SU-DHL-6 (cell line): Measurements from ENCODE around the gene ESRRA.
A peak's percentile ranks its signal among the peaks of the same experiment; 100 is the strongest.

Experiments used
- H2AFZ ChIP-seq: fragments of 200-600 bp; sonication (generic); 2 replicates; pipeline ENCODE4 v1.6.1; 2014; ENCODE audit warnings: low read depth, mild to moderate bottlenecking, moderate library complexity, mixed read lengths, antibody characterized with exemption, low read length; ENCODE audit not compliant: severe bottlenecking
- H3F3A ChIP-seq: fragments of 200-600 bp; shearing (Covaris generic); 2 replicates; pipeline ENCODE4 v1.6.0; 2016; ENCODE audit warnings: antibody characterized with exemption, mild to moderate bottlenecking; ENCODE audit not compliant: insufficient read depth
- H3K27ac ChIP-seq: fragments of 200-600 bp; sonication (generic); 2 replicates; pipeline ENCODE4 v1.5.1; 2016; ENCODE audit warnings: low read depth, mild to moderate bottlenecking, low read length, moderate library complexity, mixed read lengths
- H3K27me3 ChIP-seq: fragments of 200-600 bp; sonication (generic), shearing (Covaris generic); 2 replicates; pipeline ENCODE4 v1.6.0; 2014; ENCODE audit warnings: mild to moderate bottlenecking, low read length
- H3K36me3 ChIP-seq: fragments of 200-600 bp; sonication (generic); 2 replicates; pipeline ENCODE4 v1.6.1; 2014; ENCODE audit warnings: mild to moderate bottlenecking, low read length, mixed read lengths
- H3K4me2 ChIP-seq: fragments of 300-600, 200-600 bp; shearing (Covaris generic), sonication (generic); 2 replicates; pipeline ENCODE4 v1.6.0; 2014; ENCODE audit warnings: low read length, low read depth, mild to moderate bottlenecking; ENCODE audit not compliant: poor library complexity, severe bottlenecking
- H3K4me3 ChIP-seq: fragments of 200-600 bp; sonication (generic); 2 replicates; pipeline ENCODE4 v1.5.1; 2014; ENCODE audit warnings: antibody characterized with exemption, low read length, mild to moderate bottlenecking, mixed read lengths; ENCODE audit not compliant: insufficient read depth, poor library complexity, severe bottlenecking
- H3K79me2 ChIP-seq: fragments of 200-600 bp; sonication (generic); 2 replicates; pipeline ENCODE4 v1.6.1; 2014; ENCODE audit warnings: mild to moderate bottlenecking, low read length, moderate library complexity; ENCODE audit not compliant: insufficient read depth
- H3K9ac ChIP-seq: fragments of 200-600 bp; sonication (generic); 2 replicates; pipeline ENCODE4 v1.7.0; 2014; ENCODE audit warnings: mild to moderate bottlenecking, low read length
- H3K9me2 ChIP-seq: fragments of 200-600 bp; sonication (generic); replicated peaks from 2 replicates; pipeline ENCODE4 v1.6.1; 2014; ENCODE audit warnings: low read length; ENCODE audit not compliant: insufficient read depth
- H3K9me3 ChIP-seq: fragments of 200-600 bp; sonication (generic); 2 replicates; pipeline ENCODE4 v1.6.1; 2014; ENCODE audit warnings: low read length, mixed read lengths; ENCODE audit not compliant: insufficient read depth
- H4K20me1 ChIP-seq: fragments of 200-600 bp; sonication (generic); 2 replicates; pipeline ENCODE4 v1.6.1; 2014; ENCODE audit warnings: low read depth, mild to moderate bottlenecking, antibody characterized with exemption, low read length, moderate library complexity, mixed read lengths
- EZH2phosphoT487 ChIP-seq: fragments of 200-600 bp; sonication (generic), shearing (Covaris generic); conservative IDR thresholded peaks from 2 replicates; pipeline ENCODE4 v1.6.1; 2018; ENCODE audit warnings: mild to moderate bottlenecking, antibody characterized with exemption, low read length, moderate library complexity, mixed read lengths
- TF ChIP-seq, protein P1 (sequence below): fragments of 200-600 bp; sonication (generic); IDR thresholded peaks from one replicate; pipeline ENCODE4 v1.5.1; 2017; ENCODE audit warnings: antibody characterized with exemption, mild to moderate bottlenecking, low read length, moderate library complexity; ENCODE audit not compliant: insufficient read depth, poor library complexity, severe bottlenecking

ESRRA gene

DNA sequence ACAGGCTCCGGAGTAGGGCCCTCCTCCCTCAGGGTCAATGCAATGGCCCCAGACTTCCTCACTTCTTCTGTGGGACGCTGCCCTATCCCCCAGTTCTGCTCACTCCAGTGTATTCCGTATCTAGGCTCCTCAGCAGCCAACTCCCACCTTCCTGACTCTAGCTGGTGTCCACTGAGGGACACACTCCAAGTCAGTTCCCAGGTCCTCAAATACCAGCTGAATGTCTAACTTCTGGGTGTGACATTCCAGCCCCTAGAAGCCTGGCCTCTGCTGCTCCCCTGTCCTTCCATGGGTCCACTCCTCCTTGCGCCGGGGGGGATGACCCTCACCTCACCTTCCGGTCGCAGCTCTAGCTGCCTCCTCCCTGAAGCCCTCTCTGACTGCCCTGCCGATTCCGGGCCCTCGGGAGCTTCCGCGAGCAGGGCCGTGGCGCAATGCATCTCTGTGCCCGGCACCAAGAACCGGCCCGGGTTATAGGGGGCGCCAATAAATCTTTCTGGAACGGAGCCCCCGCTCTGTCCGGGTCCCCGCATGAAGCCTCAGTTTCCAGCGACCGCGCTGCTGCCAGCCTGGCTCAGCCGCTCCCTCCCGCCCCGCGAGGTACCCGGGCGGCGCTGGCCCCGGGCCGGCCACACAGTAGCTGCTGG lies 36.3 kb upstream of the ESRRA start:
- Histone ChIP-seq H3K9ac (peak overlapping the region; percentile 92), H3K79me2 (0 out of 2 replicates have a peak, but pooled peaks cover 6% of the 10 kb centered on the region), H4K20me1 (no peaks in the 10 kb centered on the region), H3K4me2 (peak overlapping the region; percentile 91), H3K36me3 (no peaks in the 10 kb centered on the region), H3K9me2 (no peaks in the 10 kb centered on the region), H3K9me3 (no peaks in the 10 kb centered on the region), H3K27me3 (no peaks in the 10 kb centered on the region), H3F3A (peaks cover 15% of the 10 kb centered on the region; the same call in 1 of the 2 replicates), H3K4me3 (peak overlapping the region; percentile 84), H2AFZ (peak overlapping the region; percentile 52), H3K27ac (peak overlapping the region; percentile 88)
- no peak for TF ChIP-seq EZH2phosphoT487
- TF ChIP-seq, protein P1, sequence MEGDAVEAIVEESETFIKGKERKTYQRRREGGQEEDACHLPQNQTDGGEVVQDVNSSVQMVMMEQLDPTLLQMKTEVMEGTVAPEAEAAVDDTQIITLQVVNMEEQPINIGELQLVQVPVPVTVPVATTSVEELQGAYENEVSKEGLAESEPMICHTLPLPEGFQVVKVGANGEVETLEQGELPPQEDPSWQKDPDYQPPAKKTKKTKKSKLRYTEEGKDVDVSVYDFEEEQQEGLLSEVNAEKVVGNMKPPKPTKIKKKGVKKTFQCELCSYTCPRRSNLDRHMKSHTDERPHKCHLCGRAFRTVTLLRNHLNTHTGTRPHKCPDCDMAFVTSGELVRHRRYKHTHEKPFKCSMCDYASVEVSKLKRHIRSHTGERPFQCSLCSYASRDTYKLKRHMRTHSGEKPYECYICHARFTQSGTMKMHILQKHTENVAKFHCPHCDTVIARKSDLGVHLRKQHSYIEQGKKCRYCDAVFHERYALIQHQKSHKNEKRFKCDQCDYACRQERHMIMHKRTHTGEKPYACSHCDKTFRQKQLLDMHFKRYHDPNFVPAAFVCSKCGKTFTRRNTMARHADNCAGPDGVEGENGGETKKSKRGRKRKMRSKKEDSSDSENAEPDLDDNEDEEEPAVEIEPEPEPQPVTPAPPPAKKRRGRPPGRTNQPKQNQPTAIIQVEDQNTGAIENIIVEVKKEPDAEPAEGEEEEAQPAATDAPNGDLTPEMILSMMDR: no peak

DNA sequence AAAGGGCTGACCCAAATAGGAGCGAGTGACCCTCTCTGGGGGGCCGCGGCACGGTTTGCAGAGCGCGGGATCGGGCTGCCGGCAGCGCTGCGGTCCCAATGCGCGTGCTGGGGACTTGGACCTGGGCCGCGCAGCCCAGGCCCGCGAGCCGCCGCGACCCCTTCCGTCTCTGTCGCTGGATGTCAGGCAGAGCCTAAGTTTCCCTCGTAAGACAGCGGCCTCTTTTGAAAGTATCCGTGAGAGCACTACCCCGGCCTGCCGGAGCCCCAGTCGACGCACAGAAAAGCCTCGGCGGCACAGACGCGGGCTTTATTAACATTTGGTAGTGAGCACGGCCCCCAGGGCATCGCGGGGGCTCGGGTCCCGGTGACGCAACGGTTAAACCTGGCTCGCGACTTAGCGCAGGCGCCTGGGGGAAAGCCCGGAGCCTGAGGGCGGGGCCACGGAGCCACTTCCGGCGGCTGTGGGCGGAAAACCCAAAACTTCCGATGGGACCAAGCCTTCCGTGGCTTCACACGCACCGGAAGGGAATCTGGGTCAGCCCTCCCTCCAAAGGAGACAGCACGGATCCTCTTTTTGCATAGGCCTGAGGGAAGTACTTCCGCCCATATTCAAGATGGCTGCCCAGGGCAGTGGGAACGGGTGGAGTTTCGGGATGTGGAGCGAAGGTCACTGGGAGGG lies 35.6 kb upstream of the ESRRA start:
- no peak for TF ChIP-seq EZH2phosphoT487
- H3K27ac ChIP-seq: peak overlapping the region; percentile 88
- 0 out of 2 replicates have a peak, but pooled peaks cover 6% of the 10 kb centered on the region for H3K79me2 ChIP-seq
- H4K20me1 ChIP-seq: no peaks in the 10 kb centered on the region
- H3F3A ChIP-seq: peaks cover 15% of the 10 kb centered on the region; the same call in 1 of the 2 replicates
- peak overlapping the region; percentile 91 for H3K4me2 ChIP-seq
- H3K27me3 ChIP-seq: no peaks in the 10 kb centered on the region
- H3K36me3 ChIP-seq: no peaks in the 10 kb centered on the region
- H3K9me3 ChIP-seq: no peaks in the 10 kb centered on the region
- H3K9me2 ChIP-seq: no peaks in the 10 kb centered on the region
- peak overlapping the region; percentile 92 for H3K9ac ChIP-seq
- H3K4me3 ChIP-seq: peak overlapping the region; percentile 87
- H2AFZ ChIP-seq: peak overlapping the region; percentile 52

DNA sequence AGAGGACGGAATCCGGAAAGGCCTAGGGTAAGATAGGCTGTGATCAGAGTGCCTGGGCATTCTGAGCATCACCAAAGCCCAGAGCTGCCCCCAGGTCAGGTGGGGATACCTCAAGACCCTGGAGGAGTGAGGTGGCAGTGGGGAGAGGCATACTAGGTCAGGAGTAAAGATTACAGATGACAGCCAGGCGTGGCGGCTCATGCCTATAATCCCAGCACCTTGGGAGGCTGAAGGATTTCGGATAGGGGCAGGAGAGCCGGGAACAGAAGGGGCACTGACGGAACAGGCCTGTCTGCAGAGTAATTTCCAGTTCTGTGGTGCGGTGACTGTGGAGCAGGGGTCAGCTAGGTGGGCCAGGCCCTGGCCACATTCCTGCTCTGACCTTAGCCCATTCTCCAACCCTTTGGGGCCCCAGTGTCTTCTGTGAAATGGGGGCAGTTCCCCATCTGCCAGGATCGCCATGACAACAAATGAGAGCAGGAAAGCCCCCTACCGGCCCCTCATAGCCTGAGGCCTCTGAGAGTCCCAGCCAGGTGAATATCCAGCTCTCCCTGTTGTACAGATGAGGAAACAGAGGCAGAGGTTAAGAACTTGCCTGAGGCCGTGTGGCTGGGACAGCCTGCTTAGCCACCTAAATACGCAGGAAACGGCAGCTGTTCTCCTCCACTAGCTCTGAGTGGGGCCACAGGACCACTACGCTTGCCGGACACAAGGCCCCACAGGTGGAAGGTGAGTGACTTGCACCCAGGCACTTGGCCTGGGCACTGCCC lies 30.1 kb upstream of the ESRRA start:
- Histone ChIP-seq H3K36me3 (no peaks in the 10 kb centered on the region), H3K79me2 (no peaks in the 10 kb centered on the region), H3K9me3 (no peaks in the 10 kb centered on the region), H3K4me3 (no peak overlapping the region), H3K9ac (no peak overlapping the region), H3K27ac (no peak overlapping the region), H3K27me3 (no peaks in the 10 kb centered on the region), H3F3A (peaks cover 13% of the 10 kb centered on the region; the same call in 1 of the 2 replicates), H3K4me2 (no peak overlapping the region), H2AFZ (no peak overlapping the region), H3K9me2 (no peaks in the 10 kb centered on the region), H4K20me1 (no peaks in the 10 kb centered on the region)
- TF ChIP-seq, protein P1: no peak
- no peak for TF ChIP-seq EZH2phosphoT487
